Peyer's patch (tissue), 4 donors: Measurements from ENCODE around the gene CCNH.

Source experiments
- CTCF ChIP-seq, 6 experiments: fragments of 450-650 bp in 4 of 6; fragments of 200-600 bp in 2 of 6; sonication (generic) in 1 of 6; IDR thresholded peaks; one replicate each; pipeline ENCODE4 v1.5.1; 2017 to 2019; ENCODE audit warnings: antibody characterized with exemption in 6 of 6, mild to moderate bottlenecking in 3 of 6, moderate library complexity in 1 of 6
- POLR2A ChIP-seq, 2 donors: fragments of 450-650 bp; IDR thresholded peaks; one replicate each; pipeline ENCODE4 v1.5.1; 2017; ENCODE audit warnings: antibody characterized with exemption in 2 of 2, mild to moderate bottlenecking in 2 of 2, moderate library complexity in 2 of 2

GRCh38 chr5:87430863-87431457 lies 18.2 kb upstream of the CCNH start:
- TF ChIP-seq CTCF (IDR thresholded peaks at IDR 0.05) (no peak), POLR2A (IDR thresholded peaks at IDR 0.05) (no peak)
